Cerebellar nuclear complex (tissue), 1 donor: ENCODE measurements around the gene SPATA20.

Source experiments
- DNase-seq, 2 experiments: peaks; one replicate each; lab custom pipeline; 2025; lab: John Stamatoyannopoulos, UW

The SPATA20 gene

GRCh38 chr17:50520483-50520882 lies 26.5 kb upstream of the SPATA20 start:
- DNase-seq = no peak

- DNase-seq = no peak
Observed at GRCh38 chr17:50521514-50521913, 25.5 kb upstream of the SPATA20 start.

- DNase-seq = no peak
Observed at GRCh38 chr17:50522766-50523165, 24.2 kb upstream of the SPATA20 start.

GRCh38 chr17:50523208-50523607 lies 23.8 kb upstream of the SPATA20 start:
- no peak for DNase-seq

- no peak for DNase-seq
Observed at GRCh38 chr17:50524838-50525237, 22.1 kb upstream of the SPATA20 start.

GRCh38 chr17:50527155-50527762 lies 19.7 kb upstream of the SPATA20 start:
- DNase-seq = no peak

GRCh38 chr17:50527949-50528474 lies 19.0 kb upstream of the SPATA20 start:
- DNase-seq = no peak

- no peak for DNase-seq
Observed at GRCh38 chr17:50529849-50530248, 17.1 kb upstream of the SPATA20 start.

GRCh38 chr17:50531428-50532025 lies 15.4 kb upstream of the SPATA20 start:
- no peak for DNase-seq

- no peak for DNase-seq
Observed at GRCh38 chr17:50532452-50533024, 14.4 kb upstream of the SPATA20 start, which contains the start of gene EPN3. Gene EPN3, plus strand, starts transcription at chr17:50532735. Its CDS starts 3,822 bp downstream, at chr17:50536557.

GRCh38 chr17:50533185-50533584 lies 13.8 kb upstream of the SPATA20 start:
- no peak for DNase-seq

GRCh38 chr17:50533720-50534148 lies 13.2 kb upstream of the SPATA20 start:
- DNase-seq = no peak

GRCh38 chr17:50534222-50534978 lies 12.6 kb upstream of the SPATA20 start:
- no peak for DNase-seq

GRCh38 chr17:50534979-50535326 lies 12.0 kb upstream of the SPATA20 start:
- DNase-seq = no peak

GRCh38 chr17:50535407-50535806 lies 11.6 kb upstream of the SPATA20 start:
- no peak for DNase-seq

- no peak for DNase-seq
Observed at GRCh38 chr17:50536683-50537646, 10.0 kb upstream of the SPATA20 start.

GRCh38 chr17:50537721-50538548 lies 9.0 kb upstream of the SPATA20 start:
- no peak for DNase-seq

GRCh38 chr17:50538549-50539410 lies 8.2 kb upstream of the SPATA20 start:
- no peak for DNase-seq

- no peak for DNase-seq
Observed at GRCh38 chr17:50539762-50540559, 7.0 kb upstream of the SPATA20 start.
